IPS DF 4.7 (cell line): ENCODE measurements around the gene SUPT3H.
"Not testable (repeated sequence)": the region's sequence is repeated elsewhere in the genome, so short reads cannot be mapped to it uniquely, and the experiment has no call there.

Source experiments
- DNase-seq: peaks from one replicate; pipeline ENCODE4 v3.0.0-alpha.2; 2013; ENCODE audit warnings: low spot score; ENCODE audit errors: extremely low read depth

SUPT3H gene

DNA sequence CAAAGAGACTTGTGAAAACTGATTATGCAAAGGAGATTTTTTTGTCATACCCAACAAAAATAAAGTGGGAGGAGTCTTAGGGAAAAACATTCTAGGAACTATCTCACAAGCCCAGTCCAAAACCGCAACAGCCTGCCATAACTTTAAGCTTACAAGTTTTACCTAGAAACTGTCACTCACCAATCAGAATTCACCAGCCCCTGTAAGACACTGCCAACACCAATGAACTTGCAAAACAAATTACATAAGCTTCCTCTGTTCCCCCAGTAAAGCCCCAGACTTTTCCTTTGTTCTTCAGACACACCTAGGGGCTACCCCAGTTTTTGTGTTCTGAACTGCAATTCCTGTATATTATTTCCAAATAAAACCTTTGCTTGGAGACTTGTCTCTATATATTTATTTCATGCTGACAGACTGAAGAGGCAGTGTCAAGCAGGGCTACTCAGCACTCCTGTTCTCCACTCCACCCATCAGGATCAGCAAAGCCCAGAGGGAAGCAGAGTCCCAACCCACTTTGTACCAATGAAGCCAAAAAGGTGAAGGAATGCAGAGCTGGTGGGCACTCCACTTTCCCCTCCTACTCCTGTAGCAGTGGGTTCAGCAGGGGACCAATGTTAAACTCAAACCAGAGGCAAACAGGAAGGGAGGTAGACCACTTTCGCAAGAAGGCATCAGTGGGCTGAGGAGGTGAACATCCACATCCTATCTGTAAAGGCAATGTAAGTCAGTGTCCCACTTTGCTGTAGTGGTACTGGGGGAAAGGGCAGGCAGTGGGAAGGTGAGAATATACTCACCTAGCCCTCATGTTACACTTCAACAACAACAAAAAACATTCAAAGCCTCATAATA is 192.1 kb downstream of the SUPT3H start:
- no peak for DNase-seq

DNA sequence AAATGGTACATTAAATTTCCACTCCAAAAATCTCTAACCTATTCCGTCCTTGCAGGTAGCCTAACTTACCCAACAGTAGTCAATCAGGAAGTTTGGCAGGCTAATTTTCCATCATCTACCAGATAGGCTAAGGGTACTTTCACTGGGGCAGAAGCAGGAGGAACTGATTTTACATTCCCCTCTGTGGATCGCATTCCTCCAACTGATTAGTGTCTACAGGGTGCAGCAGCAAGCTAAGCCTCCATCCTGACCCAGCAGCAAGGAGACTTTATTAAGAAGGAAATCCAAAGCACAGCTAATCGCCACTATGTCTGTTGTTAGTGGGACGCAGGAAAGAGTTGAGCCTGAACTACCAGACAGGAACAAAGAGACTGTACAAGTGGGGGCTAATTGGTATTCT is 192.8 kb downstream of the SUPT3H start:
- no peak for DNase-seq

DNA sequence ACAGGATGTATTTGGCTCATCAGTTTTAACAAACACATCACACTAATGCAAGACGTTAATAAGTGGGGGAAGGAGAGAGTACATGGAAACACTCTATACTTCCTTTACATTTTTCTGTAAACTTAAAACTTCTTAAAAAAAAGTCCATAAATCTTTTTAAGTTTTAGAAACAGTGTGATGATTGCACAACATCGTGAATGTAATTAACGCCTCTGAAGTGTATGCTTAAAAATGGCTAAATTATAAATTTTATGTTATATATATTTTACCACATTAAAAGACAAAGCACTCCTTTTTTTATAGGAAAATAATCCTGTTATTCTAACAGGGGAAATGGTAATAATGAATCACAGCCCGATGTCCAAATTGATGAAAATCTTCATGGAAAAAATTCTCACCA is 193.7 kb downstream of the SUPT3H start:
- DNase-seq = no peak

DNA sequence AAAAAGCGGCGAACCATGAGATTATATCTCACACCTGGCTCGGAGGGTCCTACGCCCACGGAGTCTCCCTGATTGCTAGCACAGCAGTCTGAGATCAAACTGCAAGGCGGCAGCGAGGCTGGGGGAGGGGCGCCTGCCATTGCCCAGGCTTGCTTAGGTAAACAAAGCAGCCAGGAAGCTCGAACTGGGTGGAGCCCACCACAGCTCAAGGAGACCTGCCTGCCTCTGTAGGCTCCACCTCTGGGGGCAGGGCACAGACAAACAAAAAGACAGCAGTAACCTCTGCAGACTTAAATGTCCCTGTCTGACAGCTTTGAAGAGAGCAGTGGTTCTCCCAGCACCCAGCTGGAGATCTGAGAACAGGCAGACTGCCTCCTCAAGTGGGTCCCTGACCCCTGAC is 201.4 kb downstream of the SUPT3H start:
- DNase-seq = not testable (repeated sequence)

DNA sequence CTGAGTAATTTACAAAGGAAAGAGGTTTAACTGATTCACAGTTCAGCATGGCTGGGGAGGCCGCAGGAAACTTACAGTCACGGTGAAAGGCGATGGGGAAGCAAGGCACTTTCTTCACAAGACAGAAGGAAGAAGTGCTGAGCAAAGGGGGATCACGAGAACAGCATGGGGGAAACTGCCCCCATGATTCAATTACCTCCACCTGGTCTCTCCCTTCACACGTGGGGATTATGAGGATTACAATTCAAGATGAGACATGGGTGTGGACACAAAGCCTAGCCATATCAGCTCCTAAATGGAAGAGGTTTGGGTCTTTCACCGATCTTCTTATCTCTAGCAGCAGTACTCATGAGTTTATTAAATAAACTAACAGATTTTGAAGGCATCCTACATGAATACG is 202.5 kb downstream of the SUPT3H start:
- DNase-seq = no peak

GRCh38 chr6:45174045-45174444 is 203.7 kb downstream of the SUPT3H start:
- no peak for DNase-seq

DNA sequence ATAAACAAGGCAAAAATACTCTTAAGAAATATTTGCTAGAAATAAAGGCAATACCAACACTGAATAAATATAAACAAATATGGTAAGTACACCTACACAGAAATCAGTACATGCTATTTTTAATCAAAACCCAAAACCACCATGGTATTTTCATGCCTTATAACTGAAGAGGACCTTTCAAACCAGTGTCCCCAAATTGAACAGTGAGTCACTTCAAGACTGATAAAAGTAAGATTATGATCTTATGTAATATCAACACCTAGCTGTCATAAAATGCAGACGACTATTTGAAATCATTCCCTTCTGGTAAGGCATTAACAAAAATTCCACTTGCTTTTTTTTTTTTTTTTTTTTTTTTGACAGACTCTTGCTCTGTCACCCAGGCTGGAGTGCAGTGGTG is 206.4 kb downstream of the SUPT3H start:
- no peak for DNase-seq

DNA sequence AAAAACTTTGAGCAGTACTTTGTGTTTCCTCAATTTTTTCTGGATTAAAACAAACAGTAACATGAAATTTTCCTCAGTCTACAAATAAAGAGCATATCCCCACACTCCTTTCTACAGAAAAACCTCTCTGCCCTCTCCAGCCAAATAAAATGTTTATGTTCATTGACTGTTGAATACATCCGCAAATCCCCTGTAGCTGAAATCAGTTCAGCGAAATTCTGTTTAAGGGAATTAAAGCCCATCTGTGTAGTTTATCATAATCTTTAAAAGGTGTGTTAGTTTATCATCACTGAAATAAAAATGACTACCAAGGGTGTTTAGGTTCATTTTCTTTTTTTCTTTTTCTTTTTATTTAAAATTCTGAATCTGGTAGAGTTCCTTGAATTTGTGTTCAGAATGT is 207.4 kb downstream of the SUPT3H start:
- DNase-seq = no peak

- DNase-seq = no peak
These were observed 207.9 kb downstream of the SUPT3H start for GRCh38 chr6:45169815-45170214.

DNA sequence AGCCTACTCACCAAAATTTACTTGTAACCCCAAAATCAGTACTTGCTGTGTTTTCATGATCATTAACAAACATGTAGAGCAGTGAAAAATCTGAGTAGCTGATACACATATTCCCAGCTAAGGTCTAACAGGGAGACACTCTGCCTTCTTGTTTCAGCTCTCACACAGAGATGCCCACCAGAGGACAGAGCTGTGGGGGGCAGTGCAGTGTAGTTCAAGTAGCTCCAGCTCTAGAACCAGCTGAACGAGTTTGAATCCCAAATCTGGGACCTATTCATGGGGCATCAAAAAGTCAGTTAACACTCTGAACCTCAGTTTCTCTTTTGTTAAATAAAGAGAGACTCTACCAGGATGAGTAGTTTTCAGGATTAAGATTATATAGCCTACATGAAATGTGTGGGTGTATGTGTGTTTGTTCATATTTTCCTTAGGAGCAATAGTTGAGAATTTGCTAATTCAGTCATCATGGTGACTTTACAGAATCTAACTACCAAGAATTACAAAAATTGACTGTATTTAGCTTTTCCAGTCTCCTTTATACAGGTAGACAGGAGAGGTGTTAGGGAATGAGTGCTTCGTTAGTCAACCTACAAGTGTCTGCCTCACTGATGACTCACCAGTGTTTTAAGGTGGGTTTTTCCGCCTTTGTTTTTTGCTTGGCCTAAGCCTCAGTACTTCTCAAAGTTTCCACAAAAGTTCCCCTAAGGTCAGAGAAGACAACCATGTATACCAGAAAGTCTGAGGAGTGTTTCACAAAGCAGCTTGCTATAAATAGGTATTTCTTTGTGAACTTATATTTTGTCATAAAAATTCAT is 213.6 kb downstream of the SUPT3H start:
- no peak for DNase-seq

- no peak for DNase-seq
These were observed 217.4 kb downstream of the SUPT3H start for GRCh38 chr6:45160305-45160704.

DNA sequence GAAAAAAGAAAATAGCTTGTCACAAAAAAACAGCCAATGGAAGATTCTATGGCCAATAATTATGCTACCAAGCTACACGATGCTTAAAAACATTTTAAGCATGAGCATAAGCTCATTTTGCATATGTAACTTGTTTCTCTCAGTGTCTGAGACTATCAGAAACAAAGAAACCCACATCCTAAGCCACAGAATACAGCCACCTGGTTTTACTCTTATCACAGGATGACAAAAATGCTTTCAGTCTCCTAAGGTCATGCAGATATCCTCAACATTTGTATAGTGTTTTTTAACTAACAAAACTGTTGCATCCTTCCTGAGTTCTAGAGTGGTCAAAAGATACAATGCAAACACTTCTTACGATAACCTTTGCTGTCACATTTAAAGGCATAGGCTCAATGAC is 221.7 kb downstream of the SUPT3H start:
- no peak for DNase-seq

- no peak for DNase-seq
These were observed 222.3 kb downstream of the SUPT3H start for GRCh38 chr6:45155341-45155894.

GRCh38 chr6:45154679-45155078 is 223.1 kb downstream of the SUPT3H start:
- no peak for DNase-seq

- no peak for DNase-seq
These were observed 228.9 kb downstream of the SUPT3H start for GRCh38 chr6:45148711-45149341.

GRCh38 chr6:45148278-45148677 is 229.5 kb downstream of the SUPT3H start:
- DNase-seq = no peak

DNA sequence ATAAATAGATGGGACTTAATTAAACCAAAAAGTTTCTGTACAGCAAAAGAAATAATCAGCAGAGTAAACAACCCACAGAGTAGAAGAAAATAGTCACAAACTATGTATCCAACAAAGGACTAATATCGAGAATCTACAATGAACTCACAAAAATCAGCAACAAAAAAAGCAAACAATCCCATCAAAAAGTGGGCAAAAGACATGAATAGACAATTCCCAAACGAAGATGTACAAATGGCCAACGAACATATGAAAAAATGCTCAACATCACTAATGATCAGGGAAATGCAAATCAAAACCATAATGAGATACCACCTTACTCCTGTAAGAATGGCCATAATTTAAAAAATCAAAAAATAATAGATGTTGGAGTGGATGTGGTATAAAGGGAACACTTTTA is 232.1 kb downstream of the SUPT3H start:
- not testable (repeated sequence) for DNase-seq

DNA sequence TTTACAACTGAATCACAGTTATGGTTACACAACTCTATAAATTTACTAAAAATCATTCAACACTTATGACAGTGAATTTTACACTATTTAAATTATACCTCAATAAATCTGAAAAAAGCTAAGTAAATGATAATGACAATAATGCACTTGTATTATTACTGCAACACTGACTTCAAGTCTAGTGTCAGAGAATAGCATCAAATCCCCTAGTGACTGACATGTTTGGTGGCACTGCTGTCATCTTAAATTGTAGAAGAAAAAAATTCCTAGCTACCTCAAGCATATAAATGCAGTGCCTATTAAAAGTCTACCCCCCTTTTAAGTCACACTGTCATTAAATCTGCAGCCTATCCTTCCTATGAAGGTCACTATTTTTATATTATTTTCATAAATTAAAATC is 239.0 kb downstream of the SUPT3H start:
- no peak for DNase-seq

DNA sequence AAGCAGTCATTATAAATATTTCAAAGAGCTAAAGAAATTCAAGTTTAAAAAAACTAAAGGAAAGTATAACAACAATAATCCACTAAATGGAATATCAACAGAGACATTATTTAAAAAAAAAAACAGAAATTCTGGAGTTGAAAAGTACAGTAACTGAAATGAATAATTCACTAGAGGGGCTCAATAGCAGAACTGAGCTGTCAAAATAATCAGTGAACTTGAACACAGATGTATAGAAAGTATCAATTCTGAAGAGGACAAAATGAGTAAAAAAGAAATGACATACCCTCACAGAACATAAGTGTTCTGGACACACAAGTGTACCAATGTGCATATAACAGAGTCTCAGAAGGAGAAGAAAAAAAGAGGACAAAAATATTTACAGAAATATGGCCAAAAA is 241.2 kb downstream of the SUPT3H start:
- DNase-seq = no peak

- no peak for DNase-seq
These were observed 245.0 kb downstream of the SUPT3H start for GRCh38 chr6:45132658-45133294.

DNA sequence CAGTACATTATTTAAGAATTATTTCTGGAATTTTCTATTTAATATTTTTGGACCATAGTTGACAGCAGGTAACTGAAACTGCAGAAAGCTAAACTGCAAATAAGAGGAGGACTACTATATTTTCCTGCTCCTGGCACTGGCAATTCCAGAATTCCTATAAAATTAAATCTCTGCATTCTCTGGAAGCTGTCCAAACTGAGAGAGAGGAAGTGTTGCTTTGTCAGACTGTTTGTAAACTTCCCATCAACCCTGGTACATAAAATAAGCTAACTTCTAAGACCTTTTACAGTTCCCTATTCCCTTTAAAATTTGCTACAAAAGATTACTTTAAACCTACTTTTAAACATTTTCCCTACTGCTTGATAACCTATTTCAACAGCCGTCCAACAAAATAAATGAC is 245.7 kb downstream of the SUPT3H start:
- DNase-seq = no peak
